NCI-H2196 treated with DMSO at 0.1 percent for 48 hours (cell line): ENCODE data around the gene EGFLAM.
"Not testable (repeated sequence)": the region's sequence is repeated elsewhere in the genome, so short reads cannot be mapped to it uniquely, and the experiment has no call there.

Experiments
- DNase-seq: peaks from one replicate; lab custom pipeline; 2025; ENCODE audit not compliant: unreplicated experiment; lab: John Stamatoyannopoulos, UW

Gene EGFLAM

GRCh38 chr5:38413696-38414095 is 155.3 kb downstream of the EGFLAM start:
- DNase-seq, result no peak

GRCh38 chr5:38414348-38414747 is 156.0 kb downstream of the EGFLAM start:
- DNase-seq, result no peak

- not testable (repeated sequence) for DNase-seq
These were observed 157.4 kb downstream of the EGFLAM start for GRCh38 chr5:38415772-38416171.

GRCh38 chr5:38417658-38418017 is 159.3 kb downstream of the EGFLAM start:
- DNase-seq, result no peak

GRCh38 chr5:38420246-38420645 is 161.9 kb downstream of the EGFLAM start:
- DNase-seq, result no peak

GRCh38 chr5:38420691-38421390 is 162.5 kb downstream of the EGFLAM start:
- DNase-seq, result peak; percentile 53

GRCh38 chr5:38422622-38423021 is 164.3 kb downstream of the EGFLAM start:
- DNase-seq, result no peak

- DNase-seq, result no peak
These were observed 165.2 kb downstream of the EGFLAM start for GRCh38 chr5:38423276-38424147.

GRCh38 chr5:38424148-38425060 is 166.0 kb downstream of the EGFLAM start:
- DNase-seq, result no peak

GRCh38 chr5:38426490-38426889 is 168.1 kb downstream of the EGFLAM start:
- DNase-seq, result no peak

- no peak for DNase-seq
These were observed 168.9 kb downstream of the EGFLAM start for GRCh38 chr5:38426986-38427950.

- DNase-seq, result no peak
These were observed 173.0 kb downstream of the EGFLAM start for GRCh38 chr5:38431242-38431853.

GRCh38 chr5:38433160-38433861 is 175.0 kb downstream of the EGFLAM start:
- no peak for DNase-seq

GRCh38 chr5:38434966-38435705 is 176.8 kb downstream of the EGFLAM start:
- DNase-seq, result no peak

GRCh38 chr5:38438757-38439156 is 180.4 kb downstream of the EGFLAM start:
- DNase-seq, result no peak

- DNase-seq, result peak; percentile 94
These were observed 183.3 kb downstream of the EGFLAM start for GRCh38 chr5:38441453-38442246.

GRCh38 chr5:38442247-38442573 is 183.9 kb downstream of the EGFLAM start:
- DNase-seq, result no peak

- DNase-seq, result no peak
These were observed 185.0 kb downstream of the EGFLAM start for GRCh38 chr5:38443390-38443789.
